IPS-18c (cell line): ENCODE measurements around the gene ARRB1.
"Not testable (repeated sequence)": the region's sequence is repeated elsewhere in the genome, so short reads cannot be mapped to it uniquely, and the experiment has no call there.

Source experiments
- H3K4me3 ChIP-seq: 2 replicates; pipeline ENCODE4 v1.7.0; 2013; ENCODE audit warnings: low read depth, mild to moderate bottlenecking, low read length, moderate library complexity; ENCODE audit not compliant: insufficient read depth
- H3K9me3 ChIP-seq: one replicate; pipeline ENCODE4 v1.6.1; 2013; ENCODE audit warnings: mild to moderate bottlenecking, low read length, moderate library complexity; ENCODE audit not compliant: control insufficient read depth, insufficient read depth

ARRB1 gene

DNA sequence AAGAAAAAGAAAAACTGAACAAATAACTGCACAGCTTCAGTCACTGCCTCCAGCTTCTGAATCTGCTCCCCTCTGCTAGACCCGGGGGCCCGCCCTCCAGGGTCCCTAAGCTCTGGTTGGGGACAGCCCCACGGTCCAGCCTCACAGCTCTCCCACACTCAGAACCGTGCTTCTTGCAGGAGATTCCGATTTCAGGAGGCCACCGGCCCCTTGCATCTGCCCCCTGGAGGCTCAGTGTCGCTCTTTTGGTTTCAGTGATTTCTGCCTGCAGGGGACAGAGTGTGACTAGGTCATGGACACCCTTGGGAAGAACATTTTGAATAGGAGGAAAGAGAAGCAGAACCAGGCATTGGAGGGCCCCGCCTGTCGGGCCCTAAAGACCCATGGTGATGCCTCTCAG is 24.7 kb upstream of the ARRB1 start:
- Histone ChIP-seq H3K4me3 (no peak overlapping the region), H3K9me3 (peaks cover 2% of the 10 kb centered on the region)

DNA sequence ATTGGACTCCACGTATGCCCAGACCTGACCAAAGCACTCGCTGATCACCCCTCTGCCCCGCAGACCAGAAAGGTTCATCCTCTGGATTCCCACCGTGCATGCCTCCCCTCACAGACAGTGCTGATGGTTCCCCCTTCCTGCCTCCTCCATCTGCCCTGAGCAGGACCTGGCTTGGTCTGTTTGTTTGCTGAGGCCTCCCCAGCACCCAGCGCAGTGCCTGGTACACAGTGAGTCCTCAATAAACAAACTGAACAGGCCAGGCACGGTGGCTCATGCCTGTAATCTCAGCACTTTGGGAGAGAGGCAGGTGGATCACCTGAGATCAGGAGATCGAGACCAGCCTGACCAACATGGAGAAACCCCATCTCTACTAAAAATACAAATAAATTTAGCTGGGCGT is 24.2 kb upstream of the ARRB1 start:
- Histone ChIP-seq H3K9me3 (peaks cover 2% of the 10 kb centered on the region), H3K4me3 (no peak overlapping the region)

DNA sequence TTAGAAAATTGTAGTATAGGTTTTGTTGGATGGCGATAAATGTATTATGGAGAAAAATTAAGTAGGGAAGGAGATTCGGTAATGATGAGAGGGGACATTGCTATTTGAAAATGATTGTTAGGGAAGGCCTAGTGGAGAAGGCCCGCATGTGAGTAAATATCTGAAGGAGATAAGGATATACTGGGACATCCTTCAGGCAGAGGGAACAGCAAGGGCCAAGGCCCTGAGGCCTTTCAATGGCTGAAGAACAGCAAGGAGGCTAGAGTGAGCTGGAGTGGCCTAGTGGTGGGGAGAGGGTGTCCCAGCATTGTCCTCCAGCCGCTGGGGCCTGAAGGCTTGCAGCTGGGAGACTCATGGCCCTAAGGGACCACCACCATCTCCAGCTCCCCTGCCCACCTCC is 23.2 kb upstream of the ARRB1 start:
- H3K9me3 ChIP-seq: peaks cover 2% of the 10 kb centered on the region
- H3K4me3 ChIP-seq: no peak overlapping the region

DNA sequence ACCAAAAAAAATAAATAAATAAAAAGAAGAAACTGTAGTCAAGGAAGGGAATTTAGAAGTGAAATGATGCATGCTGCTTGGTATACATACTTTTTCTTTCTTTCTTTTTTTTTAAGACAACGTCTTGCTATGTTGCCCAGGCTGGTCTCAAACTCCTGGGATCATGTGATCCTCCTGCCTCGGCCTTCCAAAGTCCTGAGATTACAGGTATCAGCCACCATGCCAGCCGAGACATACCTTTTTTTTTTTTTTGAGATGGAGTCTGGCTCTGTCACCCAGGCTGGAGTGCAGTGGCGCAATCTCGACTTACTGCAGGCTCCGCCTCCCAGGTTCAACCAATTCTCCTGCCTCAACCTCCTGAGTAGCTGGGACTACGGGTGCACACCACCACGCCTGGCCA is 21.7 kb upstream of the ARRB1 start:
- H3K4me3 ChIP-seq: no peak overlapping the region
- H3K9me3 ChIP-seq: peaks cover 2% of the 10 kb centered on the region

DNA sequence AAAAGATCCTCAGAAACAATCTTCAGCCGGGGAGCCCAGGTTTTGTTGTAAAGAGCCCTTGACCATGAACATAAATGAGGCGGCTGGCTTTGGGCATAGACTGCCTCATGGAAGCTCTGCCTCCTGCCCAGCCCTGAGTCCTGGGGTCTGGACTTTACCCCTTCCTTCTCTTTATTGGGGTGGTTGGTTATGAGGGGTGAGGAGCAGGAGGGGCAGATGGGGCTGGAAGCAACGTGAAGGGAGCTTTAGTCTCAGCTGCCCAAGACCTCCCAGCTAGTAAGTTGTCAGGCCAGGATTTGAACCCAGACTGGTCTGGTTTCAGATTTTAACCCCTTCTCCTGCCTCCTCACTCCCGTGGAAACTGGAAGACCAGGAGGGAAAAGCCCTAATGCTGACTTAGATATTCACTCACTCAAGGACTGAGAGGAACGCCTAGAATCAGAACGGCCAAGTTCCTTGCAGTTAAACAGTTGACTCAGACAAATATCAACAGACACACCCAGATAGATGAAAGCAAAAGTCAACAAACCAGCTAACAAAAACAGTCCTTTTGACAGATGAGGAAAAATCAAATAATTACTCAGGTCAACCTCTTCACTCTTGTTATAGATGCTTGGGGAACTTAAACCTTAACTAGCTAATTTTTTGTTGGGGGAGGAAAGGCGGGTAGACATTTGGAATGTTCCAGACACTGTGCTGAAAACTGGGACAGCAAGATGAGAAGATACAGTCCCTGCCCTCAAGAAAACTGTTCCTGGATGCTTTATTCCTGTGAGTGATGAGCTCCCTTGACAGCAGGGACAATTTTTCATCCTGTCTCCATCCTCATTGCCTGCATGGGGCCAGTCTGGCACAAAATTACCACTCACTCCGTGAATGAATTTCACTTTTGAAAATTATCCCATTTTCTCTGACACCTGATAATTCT is 20.8 kb upstream of the ARRB1 start:
- Histone ChIP-seq H3K4me3 (no peak overlapping the region), H3K9me3 (peaks cover under 1% of the 10 kb centered on the region)

- Histone ChIP-seq H3K4me3 (no peak overlapping the region), H3K9me3 (no peaks in the 10 kb centered on the region)
Observed at GRCh38 chr11:75369560-75370255, 18.2 kb upstream of the ARRB1 start.

DNA sequence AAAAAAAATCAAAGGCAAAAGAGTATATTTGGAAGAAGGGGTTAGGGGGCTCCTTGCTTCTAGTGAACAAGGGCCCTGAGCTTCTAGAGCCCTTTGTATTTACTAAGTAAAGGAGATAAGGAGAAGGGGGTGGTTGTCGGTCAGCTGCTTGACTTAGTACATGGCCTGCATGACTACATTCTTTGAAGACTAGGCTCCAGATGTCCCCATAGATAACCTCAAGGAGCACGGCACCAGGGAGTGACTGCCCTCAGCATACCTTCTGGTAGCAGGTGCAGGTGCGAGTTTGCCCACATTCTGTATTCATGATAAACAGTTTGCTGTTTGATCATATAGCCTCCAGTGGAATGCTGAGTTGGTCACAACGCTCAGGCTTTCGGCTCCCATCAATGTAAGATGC is 15.4 kb upstream of the ARRB1 start:
- not testable (repeated sequence) for H3K9me3 ChIP-seq, H3K4me3 ChIP-seq

DNA sequence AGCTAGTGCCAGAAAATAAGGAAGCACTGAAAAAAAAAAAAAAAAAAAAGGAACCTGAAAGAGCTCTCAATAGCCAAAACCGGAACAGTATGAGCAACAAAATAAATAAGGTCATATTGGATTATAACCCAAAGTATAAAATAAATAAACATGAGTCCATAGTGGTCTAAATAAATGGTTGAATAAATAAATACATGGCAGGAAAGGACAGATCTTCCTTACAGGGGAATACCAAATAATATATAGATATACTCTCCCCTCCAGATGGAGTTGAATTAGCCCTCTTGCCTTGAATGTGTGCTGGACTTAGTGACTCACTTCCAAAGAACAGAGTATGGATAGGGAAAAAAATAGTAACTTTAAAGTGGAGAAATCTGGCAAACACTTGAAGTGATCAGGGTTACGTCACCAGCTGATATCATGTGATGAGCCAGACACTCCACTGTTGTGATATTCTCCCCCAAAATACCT is 14.3 kb upstream of the ARRB1 start:
- Histone ChIP-seq H3K9me3 (no peaks in the 10 kb centered on the region), H3K4me3 (no peak overlapping the region)

DNA sequence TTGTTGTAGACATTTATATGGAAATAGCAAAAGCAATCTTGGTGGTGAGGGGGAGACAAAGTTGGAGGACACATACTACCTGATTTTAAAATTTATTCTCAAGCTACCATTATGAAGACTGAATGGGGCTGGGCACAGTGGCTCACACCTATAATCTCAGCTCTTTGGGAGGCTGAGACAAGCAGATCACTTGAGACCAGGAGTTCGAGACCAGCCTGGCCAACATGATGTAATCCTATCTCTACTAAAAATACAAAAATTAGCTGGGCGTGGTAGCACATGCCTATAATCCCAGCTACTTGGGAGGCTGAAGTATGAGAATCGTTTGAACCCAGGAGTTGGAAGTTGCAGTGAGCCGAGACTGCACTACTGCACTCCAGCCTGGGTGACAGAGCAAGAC is 10.8 kb upstream of the ARRB1 start:
- H3K4me3 ChIP-seq: not testable (repeated sequence)

GRCh38 chr11:75356613-75357012 is 5.2 kb upstream of the ARRB1 start:
- H3K9me3 ChIP-seq: no peaks in the 10 kb centered on the region
- H3K4me3 ChIP-seq: no peak overlapping the region

More for the DNA sequence above, 10.8 kb upstream of the ARRB1 start:
- H3K9me3 ChIP-seq: not testable (repeated sequence)

DNA sequence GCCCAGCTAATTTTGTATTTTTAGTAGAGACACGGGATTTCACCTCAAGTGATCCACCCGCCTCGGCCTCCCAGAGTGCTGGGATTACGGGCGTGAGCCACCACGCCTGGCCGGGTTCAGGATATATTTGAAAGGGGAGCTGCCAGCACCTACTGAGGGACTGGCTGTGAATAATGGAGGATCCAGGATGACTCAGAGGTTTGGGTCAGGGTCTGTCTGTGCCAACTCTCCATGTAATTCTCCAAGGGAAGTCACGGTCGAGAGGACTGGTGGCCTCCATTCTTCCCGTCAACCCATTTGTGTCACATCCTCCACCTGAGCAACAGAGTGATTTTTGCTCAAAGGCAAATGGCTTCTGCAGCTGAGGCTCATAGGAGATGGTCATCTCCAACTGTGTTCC is 3.6 kb upstream of the ARRB1 start:
- no peak overlapping the region for H3K4me3 ChIP-seq
- H3K9me3 ChIP-seq: no peaks in the 10 kb centered on the region

DNA sequence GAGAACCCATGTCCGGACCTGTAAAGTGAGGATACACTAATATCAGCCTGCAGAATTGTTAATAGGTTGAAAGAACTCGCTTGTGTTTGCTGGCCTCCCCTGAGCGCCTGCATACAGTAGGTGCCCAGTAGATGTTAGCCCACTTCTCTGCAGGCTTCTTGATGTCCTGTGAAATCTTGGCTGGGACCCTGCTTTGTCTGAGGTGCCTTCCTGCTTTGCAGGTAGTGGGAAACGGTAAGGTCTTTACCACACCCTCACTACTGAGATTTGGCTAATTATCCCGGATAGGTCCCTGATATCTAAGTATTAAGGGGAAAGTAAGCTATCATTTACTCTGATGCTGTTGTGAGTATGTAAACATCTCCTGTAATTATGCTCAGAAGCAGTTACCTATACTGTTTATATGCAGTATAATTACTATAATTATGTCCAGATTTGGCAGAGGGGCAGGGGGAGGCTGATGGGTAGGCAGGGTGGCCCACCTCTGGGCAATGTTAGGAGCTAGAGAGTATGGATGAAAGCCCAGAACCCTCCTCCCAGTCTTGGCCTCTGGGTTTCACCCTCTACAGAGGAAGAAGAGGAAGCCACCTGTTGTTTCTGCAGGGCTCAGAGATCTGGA is 1.2 kb upstream of the ARRB1 start:
- Histone ChIP-seq H3K9me3 (no peaks in the 10 kb centered on the region), H3K4me3 (no peak overlapping the region)

DNA sequence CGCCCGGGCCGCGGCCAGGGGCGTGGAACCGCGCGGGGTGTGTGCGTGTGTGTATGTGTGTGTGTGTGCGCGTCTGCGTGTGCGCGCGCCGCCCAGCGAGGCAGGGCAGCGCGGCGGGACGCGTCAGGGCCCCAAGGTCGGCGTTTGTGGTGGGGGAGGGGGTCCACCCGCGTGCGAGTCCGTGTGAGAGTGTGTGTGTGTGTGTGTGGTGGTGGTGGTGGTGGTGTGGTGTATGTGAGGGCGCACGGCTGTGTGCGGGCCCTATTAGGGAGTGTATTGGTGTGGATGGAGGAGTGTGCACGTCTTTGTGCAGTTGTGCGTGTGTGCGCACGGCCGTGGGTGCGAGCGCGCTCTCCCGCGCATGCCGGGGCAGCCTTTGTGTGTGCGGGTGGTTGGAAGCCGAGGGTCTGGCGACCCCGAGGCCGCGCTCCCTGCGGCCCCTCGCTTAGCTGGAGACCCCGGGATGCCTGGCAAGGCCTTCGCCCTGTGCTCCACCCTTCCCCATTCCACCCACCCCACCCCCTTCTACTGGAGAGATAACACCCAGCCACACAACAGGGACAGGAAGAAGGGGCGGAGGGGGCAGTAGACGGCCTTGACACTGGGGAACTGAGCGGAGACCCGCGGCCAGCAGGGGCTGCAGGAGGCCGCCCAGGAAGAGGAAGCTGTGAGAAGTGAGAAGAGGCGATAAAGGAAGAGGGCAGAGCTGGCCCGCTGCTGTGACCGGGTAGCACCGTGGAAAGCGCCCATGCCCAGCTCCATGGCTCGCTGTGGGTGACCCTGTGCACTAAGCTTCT is 528 bp upstream of the ARRB1 start:
- Histone ChIP-seq H3K4me3 (peak overlapping the region; percentile 61), H3K9me3 (no peaks in the 10 kb centered on the region)

GRCh38 chr11:75350743-75351540 is 519 bp downstream of the ARRB1 start:
- H3K9me3 ChIP-seq: no peaks in the 10 kb centered on the region
- peak overlapping the region; percentile 61 for H3K4me3 ChIP-seq

DNA sequence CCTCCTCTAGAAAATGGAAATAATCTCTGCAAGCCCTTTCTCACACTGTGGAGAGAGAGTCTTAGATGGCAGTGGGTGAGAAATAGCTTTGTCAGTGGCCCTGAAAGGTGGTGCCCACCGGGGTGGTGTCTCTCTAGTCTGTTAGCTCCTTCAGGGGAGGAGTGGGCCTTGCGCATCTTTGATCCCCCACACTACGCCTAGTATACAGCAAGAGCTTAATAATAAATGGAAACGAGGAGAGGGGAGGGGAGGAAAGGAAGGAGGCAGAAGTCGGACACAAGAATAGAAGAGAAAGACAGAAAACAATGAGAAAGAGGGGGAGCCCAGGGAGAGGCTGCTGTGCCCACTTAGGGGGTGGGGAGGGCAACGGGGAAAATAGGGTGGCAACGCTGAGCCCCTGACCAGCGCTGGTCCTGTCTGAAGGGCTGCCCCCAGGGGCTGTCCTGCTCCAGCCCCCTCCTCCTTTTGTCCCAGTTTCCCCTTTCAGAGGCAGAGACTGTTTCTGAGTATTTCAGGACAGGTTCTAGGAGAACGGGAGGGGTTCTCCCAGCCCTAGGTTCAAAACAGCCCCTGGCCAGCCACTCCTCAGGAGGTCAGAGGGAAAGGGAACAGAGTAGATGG is 1.2 kb downstream of the ARRB1 start:
- H3K9me3 ChIP-seq: no peaks in the 10 kb centered on the region
- H3K4me3 ChIP-seq: peak overlapping the region; percentile 61; the same call in 1 of the 2 replicates

DNA sequence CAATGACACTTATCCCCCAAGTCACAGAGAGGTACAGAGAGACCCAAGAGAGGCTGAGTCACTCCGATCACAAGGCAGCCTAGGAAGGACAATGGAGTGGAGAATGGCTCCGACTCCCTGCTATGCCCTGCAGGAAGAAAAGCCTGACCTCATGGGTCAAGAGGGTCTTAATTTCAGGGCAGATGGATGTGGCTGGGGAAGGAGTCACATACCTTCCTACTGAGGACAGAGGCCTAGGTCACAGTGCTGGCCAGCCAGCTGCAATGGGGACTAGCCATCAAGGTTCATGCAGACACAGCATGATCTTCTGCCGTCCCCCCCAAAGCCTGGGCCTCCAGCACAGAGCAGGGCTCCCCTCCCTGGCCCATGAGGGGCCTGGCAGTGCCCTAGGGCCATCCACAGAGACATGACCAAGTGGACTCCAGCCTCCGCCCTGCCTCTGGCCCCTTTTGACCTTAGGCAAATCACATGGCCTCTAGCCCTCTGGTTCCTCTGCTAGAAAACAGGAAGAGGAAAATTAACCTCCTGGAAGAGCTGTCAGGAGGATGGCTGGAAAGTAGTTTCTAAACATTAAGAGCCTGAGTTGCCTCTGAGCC is 1.8 kb downstream of the ARRB1 start:
- Histone ChIP-seq H3K4me3 (no peak overlapping the region), H3K9me3 (no peaks in the 10 kb centered on the region)
